ENCODE data around the gene AIP.
A peak's percentile ranks its signal among the peaks of the same experiment; 100 is the strongest.
"Not testable (repeated sequence)": the region's sequence is repeated elsewhere in the genome, so short reads cannot be mapped to it uniquely, and the experiment has no call there.

The AIP gene

GRCh38 chr11:67469508-67469811 is 13.4 kb upstream of the AIP start:
- no peak for DNase-seq

GRCh38 chr11:67470337-67471002 is 12.4 kb upstream of the AIP start:
- no peak for DNase-seq

- DNase-seq: no peak
Observed at GRCh38 chr11:67472882-67473281, 9.9 kb upstream of the AIP start.

GRCh38 chr11:67476692-67477091 is 6.1 kb upstream of the AIP start:
- DNase-seq: not testable (repeated sequence)

GRCh38 chr11:67477344-67478050 is 5.3 kb upstream of the AIP start:
- not testable (repeated sequence) for DNase-seq

- no peak for DNase-seq
Observed at GRCh38 chr11:67482275-67482826, 475 bp upstream of the AIP start.

- peak; percentile 77 for DNase-seq
Observed at GRCh38 chr11:67483831-67484665, 1.2 kb downstream of the AIP start.

- DNase-seq: peak; percentile 92
Observed at GRCh38 chr11:67484847-67485311, 2.1 kb downstream of the AIP start.

- DNase-seq: peak; percentile 89
Observed at GRCh38 chr11:67485873-67486361, 3.1 kb downstream of the AIP start.

- peak; percentile 81 for DNase-seq
Observed at GRCh38 chr11:67486481-67487195, 3.8 kb downstream of the AIP start.

- no peak for DNase-seq
Observed at GRCh38 chr11:67489203-67489884, 6.5 kb downstream of the AIP start.

- DNase-seq: no peak
Observed at GRCh38 chr11:67489885-67490726, 7.3 kb downstream of the AIP start.

- DNase-seq: no peak
Observed at GRCh38 chr11:67490727-67491065, 7.9 kb downstream of the AIP start.

GRCh38 chr11:67491276-67492068 is 8.6 kb downstream of the AIP start:
- no peak for DNase-seq

GRCh38 chr11:67492069-67492727 is 9.4 kb downstream of the AIP start:
- no peak for DNase-seq

- DNase-seq: peak; percentile 33
Observed at GRCh38 chr11:67492801-67493547, 10.1 kb downstream of the AIP start.

- no peak for DNase-seq
Observed at GRCh38 chr11:67493548-67494370, 10.9 kb downstream of the AIP start.

Measured in activated CD4-positive, alpha-beta T cell treated with anti-CD3 and anti-CD28 coated beads, Interleukin-10, Interleukin-2, amounts not matched to agents 100 ng/mL and 50 ng/mL, durations not matched to agents 16 hours and 8 hours (primary cell).